8988T (cell line): Measurements from ENCODE around the gene SCNN1A.

Source experiments
- DNase-seq: peaks from one replicate; pipeline ENCODE4 v3.0.0; 2011

The SCNN1A gene

GRCh38 chr12:6367969-6368892 lies 7.1 kb downstream of the SCNN1A start:
- DNase-seq: no peak

- DNase-seq: no peak
These were observed 8.0 kb downstream of the SCNN1A start for GRCh38 chr12:6367065-6367968.

GRCh38 chr12:6364044-6364374 lies 11.4 kb downstream of the SCNN1A start:
- no peak for DNase-seq

GRCh38 chr12:6363330-6364043 lies 11.9 kb downstream of the SCNN1A start:
- peak; percentile 90 for DNase-seq

GRCh38 chr12:6363010-6363329 lies 12.4 kb downstream of the SCNN1A start:
- no peak for DNase-seq

GRCh38 chr12:6362403-6362802 lies 13.0 kb downstream of the SCNN1A start:
- no peak for DNase-seq

- peak; percentile 63 for DNase-seq
These were observed 13.5 kb downstream of the SCNN1A start for GRCh38 chr12:6361834-6362233.

GRCh38 chr12:6360578-6361490 lies 14.5 kb downstream of the SCNN1A start:
- DNase-seq: no peak

- no peak for DNase-seq
These were observed 15.2 kb downstream of the SCNN1A start for GRCh38 chr12:6360080-6360571.

- no peak for DNase-seq
These were observed 16.5 kb downstream of the SCNN1A start for GRCh38 chr12:6358881-6359280.

GRCh38 chr12:6356374-6356820 lies 19.0 kb downstream of the SCNN1A start:
- no peak for DNase-seq

GRCh38 chr12:6355491-6356373 lies 19.6 kb downstream of the SCNN1A start:
- no peak for DNase-seq

GRCh38 chr12:6354495-6355393 lies 20.6 kb downstream of the SCNN1A start:
- no peak for DNase-seq

GRCh38 chr12:6352193-6353173 lies 22.9 kb downstream of the SCNN1A start:
- no peak for DNase-seq

GRCh38 chr12:6351622-6352021 lies 23.7 kb downstream of the SCNN1A start:
- no peak for DNase-seq

GRCh38 chr12:6347367-6348338 lies 27.7 kb downstream of the SCNN1A start:
- DNase-seq: no peak

GRCh38 chr12:6346942-6347341 lies 28.4 kb downstream of the SCNN1A start:
- DNase-seq: no peak
